Neural progenitor cell (in vitro differentiated cells): ENCODE data around the gene SEMA3E.

Experiments
- EZH2 ChIP-seq: fragments of 200-600 bp; sonication (generic); IDR thresholded peaks from 2 replicates; pipeline ENCODE4 v1.6.1; 2017; ENCODE audit warnings: antibody characterized with exemption, mild to moderate bottlenecking, moderate library complexity
- EZH2phosphoT487 ChIP-seq: fragments of 200-600 bp; sonication (generic); IDR thresholded peaks from 2 replicates; pipeline ENCODE4 v1.6.1; 2017; ENCODE audit warnings: antibody characterized with exemption
- TF ChIP-seq, protein P1 (sequence below): fragments of 200-600 bp; sonication (generic); IDR thresholded peaks from 2 replicates; pipeline ENCODE4 v1.5.1; 2017; ENCODE audit warnings: antibody characterized with exemption, mild to moderate bottlenecking

GRCh38 chr7:83640731-83641537 lies 8.0 kb downstream of the SEMA3E start:
- TF ChIP-seq, protein P1, sequence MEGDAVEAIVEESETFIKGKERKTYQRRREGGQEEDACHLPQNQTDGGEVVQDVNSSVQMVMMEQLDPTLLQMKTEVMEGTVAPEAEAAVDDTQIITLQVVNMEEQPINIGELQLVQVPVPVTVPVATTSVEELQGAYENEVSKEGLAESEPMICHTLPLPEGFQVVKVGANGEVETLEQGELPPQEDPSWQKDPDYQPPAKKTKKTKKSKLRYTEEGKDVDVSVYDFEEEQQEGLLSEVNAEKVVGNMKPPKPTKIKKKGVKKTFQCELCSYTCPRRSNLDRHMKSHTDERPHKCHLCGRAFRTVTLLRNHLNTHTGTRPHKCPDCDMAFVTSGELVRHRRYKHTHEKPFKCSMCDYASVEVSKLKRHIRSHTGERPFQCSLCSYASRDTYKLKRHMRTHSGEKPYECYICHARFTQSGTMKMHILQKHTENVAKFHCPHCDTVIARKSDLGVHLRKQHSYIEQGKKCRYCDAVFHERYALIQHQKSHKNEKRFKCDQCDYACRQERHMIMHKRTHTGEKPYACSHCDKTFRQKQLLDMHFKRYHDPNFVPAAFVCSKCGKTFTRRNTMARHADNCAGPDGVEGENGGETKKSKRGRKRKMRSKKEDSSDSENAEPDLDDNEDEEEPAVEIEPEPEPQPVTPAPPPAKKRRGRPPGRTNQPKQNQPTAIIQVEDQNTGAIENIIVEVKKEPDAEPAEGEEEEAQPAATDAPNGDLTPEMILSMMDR: no peak
- TF ChIP-seq EZH2phosphoT487 (no peak), EZH2 (no peak)
